Hepatocyte (in vitro differentiated cells): Measurements from ENCODE around the gene CMIP.

Source experiments
- EZH2 ChIP-seq: fragments of 200-600 bp; sonication (generic); IDR thresholded peaks from 2 replicates; pipeline ENCODE4 v1.6.1; 2016; ENCODE audit warnings: antibody characterized with exemption, mild to moderate bottlenecking, borderline replicate concordance
- TF ChIP-seq, protein P1 (sequence below): fragments of 200-600 bp; sonication (generic); IDR thresholded peaks from 2 replicates; pipeline ENCODE4 v1.5.1; 2016; ENCODE audit warnings: antibody characterized with exemption, mild to moderate bottlenecking; ENCODE audit not compliant: poor library complexity

DNA sequence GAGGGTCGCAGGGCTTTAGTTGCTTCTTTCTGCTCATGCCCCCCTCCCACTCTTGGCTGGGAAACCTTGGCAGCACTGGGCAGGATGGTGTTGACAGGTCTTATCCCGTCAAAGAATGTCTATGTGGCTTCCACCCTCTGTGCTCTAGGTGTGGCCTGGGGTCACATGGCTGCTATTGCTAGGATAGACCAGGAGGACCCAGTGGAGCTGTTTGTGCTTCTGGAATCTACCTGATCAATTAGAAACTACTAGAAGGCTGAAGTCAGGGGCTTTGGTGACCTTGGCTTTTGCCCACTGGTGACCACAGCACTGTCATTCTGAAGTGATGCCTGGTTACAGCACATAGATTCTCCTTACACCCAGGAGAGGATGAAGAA is 105.8 kb downstream of the CMIP start:
- TF ChIP-seq, protein P1, sequence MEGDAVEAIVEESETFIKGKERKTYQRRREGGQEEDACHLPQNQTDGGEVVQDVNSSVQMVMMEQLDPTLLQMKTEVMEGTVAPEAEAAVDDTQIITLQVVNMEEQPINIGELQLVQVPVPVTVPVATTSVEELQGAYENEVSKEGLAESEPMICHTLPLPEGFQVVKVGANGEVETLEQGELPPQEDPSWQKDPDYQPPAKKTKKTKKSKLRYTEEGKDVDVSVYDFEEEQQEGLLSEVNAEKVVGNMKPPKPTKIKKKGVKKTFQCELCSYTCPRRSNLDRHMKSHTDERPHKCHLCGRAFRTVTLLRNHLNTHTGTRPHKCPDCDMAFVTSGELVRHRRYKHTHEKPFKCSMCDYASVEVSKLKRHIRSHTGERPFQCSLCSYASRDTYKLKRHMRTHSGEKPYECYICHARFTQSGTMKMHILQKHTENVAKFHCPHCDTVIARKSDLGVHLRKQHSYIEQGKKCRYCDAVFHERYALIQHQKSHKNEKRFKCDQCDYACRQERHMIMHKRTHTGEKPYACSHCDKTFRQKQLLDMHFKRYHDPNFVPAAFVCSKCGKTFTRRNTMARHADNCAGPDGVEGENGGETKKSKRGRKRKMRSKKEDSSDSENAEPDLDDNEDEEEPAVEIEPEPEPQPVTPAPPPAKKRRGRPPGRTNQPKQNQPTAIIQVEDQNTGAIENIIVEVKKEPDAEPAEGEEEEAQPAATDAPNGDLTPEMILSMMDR = no peak
- TF ChIP-seq EZH2 = no peak
